HepG2 (cell line): Measurements from ENCODE around the gene RASA3. TPM values are rescaled to one million over a fixed set of nuclear protein-coding genes. Genes with fewer than 3 reads are reported as not detected.
"Not testable (repeated sequence)": the region's sequence is repeated elsewhere in the genome, so short reads cannot be mapped to it uniquely, and the experiment has no call there.

Source experiments
- ATAC-seq: fragments of 200-7000 bp; cut with Tn5 transposase; 3 replicates; pipeline ENCODE4 v1.9.1; 2020; ENCODE audit warnings: mild to moderate bottlenecking, moderate library complexity
- BruUV-seq: library from RNA; stranded (reverse); fragments of 400-500 nt; replicated peaks from 2 replicates; lab custom pipeline; 2021; lab: Mats Ljungman, UMichigan
- CTCF ChIA-PET: fragments of 300-600 bp; formaldehyde crosslinking; extraction: SDS; loops from one replicate; lab custom pipeline; 2021; ENCODE audit warnings: low total read pairs, inconsistent platforms, low intra/inter-chr PET ratio; lab: Yijun Ruan, JAX
- POLR2A ChIA-PET: fragments of 350-600 bp; sonication (Branson Sonifier 250); formaldehyde crosslinking; loops from one replicate; lab custom pipeline; 2020; ENCODE audit warnings: antibody characterized with exemption, inconsistent platforms; lab: Yijun Ruan, JAX
- DNase-seq: peaks from one replicate; pipeline ENCODE4 v3.0.0-alpha.2; 2015; ENCODE audit warnings: low spot score
- FAIRE-seq: peaks from 3 replicates; lab custom pipeline; 2011; peaks lifted over from hg19 to GRCh38; lab: Jason Lieb, UNC
- H2AFZ ChIP-seq: one replicate; pipeline ENCODE4 v1.6.1; 2011; ENCODE audit warnings: low read length, inconsistent platforms
- H3K27ac ChIP-seq: fragments of 300-600 bp; 3 replicates; pipeline ENCODE4 v1.8.0; 2011; ENCODE audit warnings: mixed run types, mild to moderate bottlenecking, mixed read lengths, low read length, inconsistent platforms; ENCODE audit not compliant: insufficient read depth; ENCODE audit errors: extremely low read length
- H3K27me3 ChIP-seq, 2 experiments: fragments of 200-600 bp in 1 of 2; 2 replicates in 1 of 2; 3 replicates in 1 of 2; pipeline versions ENCODE4 v1.6.0 to v1.8.0; 2011; ENCODE audit warnings: low read length in 2 of 2, mild to moderate bottlenecking in 2 of 2, moderate library complexity in 2 of 2, inconsistent platforms in 1 of 2; ENCODE audit not compliant: insufficient read depth in 2 of 2, control insufficient read depth in 1 of 2
- H3K36me3 ChIP-seq, 2 experiments: fragments of 200-600 bp in 1 of 2; replicated peaks in 1 of 2; 2 replicates in 1 of 2; 3 replicates in 1 of 2; pipeline versions ENCODE4 v1.5.1 to v1.8.0; 2011; ENCODE audit warnings: low read length in 2 of 2, inconsistent platforms in 1 of 2; ENCODE audit not compliant: insufficient read depth in 2 of 2, control insufficient read depth in 1 of 2
- H3K4me1 ChIP-seq: 2 replicates; pipeline ENCODE4 v1.5.1; 2012; ENCODE audit warnings: low read length, inconsistent platforms; ENCODE audit not compliant: insufficient read depth
- H3K4me2 ChIP-seq: 2 replicates; pipeline ENCODE4 v1.6.0; 2011; ENCODE audit warnings: low read depth, low read length, inconsistent platforms
- H3K4me3 ChIP-seq, 3 experiments: fragments of 200-600 bp in 1 of 3; sonication (generic), shearing (Covaris generic) in 1 of 3; replicated peaks in 1 of 3; 2 replicates each; pipeline ENCODE4 v1.5.1; 2011 to 2016; ENCODE audit warnings: low read length in 3 of 3, inconsistent platforms in 2 of 3, low read depth in 2 of 3, mild to moderate bottlenecking in 2 of 3, control low read depth in 1 of 3, mixed read lengths in 1 of 3; ENCODE audit not compliant: insufficient read depth in 1 of 3
- H3K79me2 ChIP-seq: one replicate; pipeline ENCODE4 v1.6.1; 2011; ENCODE audit warnings: low read length, inconsistent platforms; ENCODE audit not compliant: insufficient read depth
- H3K9ac ChIP-seq: 2 replicates; pipeline ENCODE4 v1.6.0; 2011; ENCODE audit warnings: mild to moderate bottlenecking, low read depth, low read length, inconsistent platforms; ENCODE audit not compliant: insufficient read depth
- H3K9me3 ChIP-seq: 2 replicates; pipeline ENCODE4 v1.5.1; 2012; ENCODE audit warnings: mild to moderate bottlenecking, low read length
- H4K20me1 ChIP-seq: 2 replicates; pipeline ENCODE4 v1.6.0; 2011; ENCODE audit warnings: inconsistent platforms, mild to moderate bottlenecking, low read length, moderate library complexity; ENCODE audit not compliant: insufficient read depth
- ATF1 ChIP-seq: IDR thresholded peaks from 2 replicates; pipeline ENCODE4 v1.6.1; 2016; ENCODE audit warnings: mild to moderate bottlenecking, control low read depth
- GATAD2A ChIP-seq: IDR thresholded peaks from 2 replicates; pipeline ENCODE4 v1.6.1; 2016
- HDAC6 ChIP-seq: fragments of 200-600 bp; sonication (generic); IDR thresholded peaks from 2 replicates; pipeline ENCODE4 v1.7.0; 2017; ENCODE audit warnings: mild to moderate bottlenecking, antibody characterized with exemption, low read length, low read depth
- MAFG ChIP-seq: sonication (generic); formaldehyde crosslinking; IDR thresholded peaks from 2 replicates; pipeline ENCODE4 v1.5.1; 2020; ENCODE audit warnings: mild to moderate bottlenecking, missing genetic modification reagents
- MXI1 ChIP-seq: IDR thresholded peaks from 3 replicates; pipeline ENCODE4 v1.6.1; 2012; ENCODE audit warnings: low read depth, low read length, inconsistent platforms, borderline replicate concordance
- NFKBIZ ChIP-seq: IDR thresholded peaks from 2 replicates; pipeline ENCODE4 v1.6.1; 2018; ENCODE audit warnings: missing genetic modification reagents, missing compliant biosample characterization
- SAP130 ChIP-seq: IDR thresholded peaks from 2 replicates; pipeline ENCODE4 v1.6.1; 2016; ENCODE audit warnings: low read depth
- SRSF1 ChIP-seq: fragments of 200-400 bp; formaldehyde crosslinking; optimal IDR thresholded peaks from 2 replicates; pipeline ENCODE3; 2017; ENCODE audit warnings: mild to moderate bottlenecking, low read depth, low read length, moderate library complexity
- ZNF205 ChIP-seq: IDR thresholded peaks from 2 replicates; pipeline ENCODE4 v1.6.1; 2018; ENCODE audit warnings: missing biosample characterization, missing genetic modification reagents
- ZNF251 ChIP-seq: sonication (generic); formaldehyde crosslinking; IDR thresholded peaks from 2 replicates; pipeline ENCODE4 v1.9.0; 2021; ENCODE audit warnings: mild to moderate bottlenecking, missing genetic modification reagents
- ZNF746 ChIP-seq: sonication (generic); formaldehyde crosslinking; IDR thresholded peaks from 2 replicates; pipeline ENCODE4 v1.8.0; 2022; ENCODE audit warnings: mild to moderate bottlenecking, missing genetic modification reagents
- ZNF781 ChIP-seq: sonication (generic); formaldehyde crosslinking; IDR thresholded peaks from 2 replicates; pipeline ENCODE4 v1.5.1; 2020; ENCODE audit warnings: borderline replicate concordance, mild to moderate bottlenecking, missing genetic modification reagents; ENCODE audit errors: not compliant biosample characterization
- ZSCAN21 ChIP-seq: sonication (generic); formaldehyde crosslinking; IDR thresholded peaks from 2 replicates; pipeline ENCODE4 v1.8.0; 2022; ENCODE audit warnings: mild to moderate bottlenecking, missing genetic modification reagents, moderate library complexity, borderline replicate concordance
- WGBS: methylation state at CpG from one replicate; pipeline ENCODE4 v1.1.6; 2017; ENCODE audit warnings: low lambda C conversion rate; 5-methylcytosine and 5-hydroxymethylcytosine counted together
- in situ Hi-C: cut with HindIII; loops from 2 replicates; pipeline ENCODE4 v1.10.0; 2017; ENCODE audit warnings: low pct_unique_long_range_greater_than_20kb; ENCODE audit not compliant: extremely low pct_ligation_motif_present
- intact Hi-C: fragments of 100-400 bp; cut with micrococcal nuclease; formaldehyde crosslinking; loops from one replicate; pipeline ENCODE4 v1.10.0; 2022; ENCODE audit not compliant: unreplicated experiment
- polyA plus RNA-seq, 8 experiments: library from polyadenylated mRNA; depleted of rRNA in 3 of 8; stranded (reverse) in 7 of 8; unstranded in 1 of 8; fragments of >200 nt; fragmentation: Illumina TruSeq in 4 of 8; extraction: Trizol in 4 of 8; gene quantifications; 2 replicates each; pipeline versions ENCODE4 v1.2.1 to v1.2.3, GENCODE V29; 2011 to 2016; ENCODE audit warnings: low read depth in 4 of 8, missing spikeins in 1 of 8, mixed read lengths in 1 of 8; ENCODE audit not compliant: insufficient read depth in 1 of 8
- total RNA-seq, 5 experiments: library from RNA; depleted of rRNA; stranded (reverse); fragments of >200 nt; fragmentation: Illumina TruSeq; extraction: Trizol; gene quantifications; 2 replicates each; pipeline ENCODE4 v1.2.3, GENCODE V29; 2016; ENCODE audit warnings: low read depth in 1 of 5
- TF ChIP-seq, protein P1 (sequence below): IDR thresholded peaks from 2 replicates; pipeline ENCODE4 v1.6.1; 2016; ENCODE audit warnings: low read depth, control low read depth
- TF ChIP-seq, protein P2 (sequence below): sonication (generic); formaldehyde crosslinking; IDR thresholded peaks from 2 replicates; pipeline ENCODE4 v1.4.0; 2020; ENCODE audit warnings: mild to moderate bottlenecking, missing genetic modification reagents, borderline replicate concordance

The RASA3 gene
- total and polyA plus RNA-seq, 2 of the 13 experiments (the other 11 are each of a cell fraction or from before 2014, with no cell fraction given): 0.05 TPM; not detected in 1

- Histone ChIP-seq H4K20me1 (no peaks in the 10 kb centered on the region), H3K79me2 (no peaks in the 10 kb centered on the region), H3K4me1 (no peaks in the 10 kb centered on the region), H3K27me3 (peaks cover 0 to 7% of the 10 kb centered on the region in 2 experiments; a peak in 2 of 5 replicates), H3K9me3 (no peaks in the 10 kb centered on the region), H3K9ac (no peak overlapping the region), H3K27ac (no peak overlapping the region), H3K36me3 (no peaks in the 10 kb centered on the region), H3K4me2 (no peak overlapping the region), H3K4me3 (no peak overlapping the region), H2AFZ (no peak overlapping the region)
- BruUV-seq: no TSS peak
- ChIA-PET CTCF (no interaction called here), POLR2A (no interaction called here)
- no peak for ATAC-seq
- no peak for TF ChIP-seq GATAD2A (CRISPR knock-in tag)
- no peak for TF ChIP-seq ZNF205 (CRISPR knock-in tag)
- TF ChIP-seq SRSF1: no peak
- no peak for TF ChIP-seq MXI1
- TF ChIP-seq ZNF746: no peak
- no peak for TF ChIP-seq ATF1 (CRISPR knock-in tag)
- no peak for TF ChIP-seq ZSCAN21 (CRISPR knock-in tag)
- no peak for TF ChIP-seq NFKBIZ
- TF ChIP-seq, protein P1, sequence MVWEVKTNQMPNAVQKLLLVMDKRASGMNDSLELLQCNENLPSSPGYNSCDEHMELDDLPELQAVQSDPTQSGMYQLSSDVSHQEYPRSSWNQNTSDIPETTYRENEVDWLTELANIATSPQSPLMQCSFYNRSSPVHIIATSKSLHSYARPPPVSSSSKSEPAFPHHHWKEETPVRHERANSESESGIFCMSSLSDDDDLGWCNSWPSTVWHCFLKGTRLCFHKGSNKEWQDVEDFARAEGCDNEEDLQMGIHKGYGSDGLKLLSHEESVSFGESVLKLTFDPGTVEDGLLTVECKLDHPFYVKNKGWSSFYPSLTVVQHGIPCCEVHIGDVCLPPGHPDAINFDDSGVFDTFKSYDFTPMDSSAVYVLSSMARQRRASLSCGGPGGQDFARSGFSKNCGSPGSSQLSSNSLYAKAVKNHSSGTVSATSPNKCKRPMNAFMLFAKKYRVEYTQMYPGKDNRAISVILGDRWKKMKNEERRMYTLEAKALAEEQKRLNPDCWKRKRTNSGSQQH (CRISPR knock-in tag): no peak
- TF ChIP-seq SAP130: no peak
- TF ChIP-seq MAFG: no peak
- TF ChIP-seq ZNF251 (CRISPR knock-in tag): no peak
- no peak for TF ChIP-seq ZNF781 (CRISPR knock-in tag)
- TF ChIP-seq, protein P2, sequence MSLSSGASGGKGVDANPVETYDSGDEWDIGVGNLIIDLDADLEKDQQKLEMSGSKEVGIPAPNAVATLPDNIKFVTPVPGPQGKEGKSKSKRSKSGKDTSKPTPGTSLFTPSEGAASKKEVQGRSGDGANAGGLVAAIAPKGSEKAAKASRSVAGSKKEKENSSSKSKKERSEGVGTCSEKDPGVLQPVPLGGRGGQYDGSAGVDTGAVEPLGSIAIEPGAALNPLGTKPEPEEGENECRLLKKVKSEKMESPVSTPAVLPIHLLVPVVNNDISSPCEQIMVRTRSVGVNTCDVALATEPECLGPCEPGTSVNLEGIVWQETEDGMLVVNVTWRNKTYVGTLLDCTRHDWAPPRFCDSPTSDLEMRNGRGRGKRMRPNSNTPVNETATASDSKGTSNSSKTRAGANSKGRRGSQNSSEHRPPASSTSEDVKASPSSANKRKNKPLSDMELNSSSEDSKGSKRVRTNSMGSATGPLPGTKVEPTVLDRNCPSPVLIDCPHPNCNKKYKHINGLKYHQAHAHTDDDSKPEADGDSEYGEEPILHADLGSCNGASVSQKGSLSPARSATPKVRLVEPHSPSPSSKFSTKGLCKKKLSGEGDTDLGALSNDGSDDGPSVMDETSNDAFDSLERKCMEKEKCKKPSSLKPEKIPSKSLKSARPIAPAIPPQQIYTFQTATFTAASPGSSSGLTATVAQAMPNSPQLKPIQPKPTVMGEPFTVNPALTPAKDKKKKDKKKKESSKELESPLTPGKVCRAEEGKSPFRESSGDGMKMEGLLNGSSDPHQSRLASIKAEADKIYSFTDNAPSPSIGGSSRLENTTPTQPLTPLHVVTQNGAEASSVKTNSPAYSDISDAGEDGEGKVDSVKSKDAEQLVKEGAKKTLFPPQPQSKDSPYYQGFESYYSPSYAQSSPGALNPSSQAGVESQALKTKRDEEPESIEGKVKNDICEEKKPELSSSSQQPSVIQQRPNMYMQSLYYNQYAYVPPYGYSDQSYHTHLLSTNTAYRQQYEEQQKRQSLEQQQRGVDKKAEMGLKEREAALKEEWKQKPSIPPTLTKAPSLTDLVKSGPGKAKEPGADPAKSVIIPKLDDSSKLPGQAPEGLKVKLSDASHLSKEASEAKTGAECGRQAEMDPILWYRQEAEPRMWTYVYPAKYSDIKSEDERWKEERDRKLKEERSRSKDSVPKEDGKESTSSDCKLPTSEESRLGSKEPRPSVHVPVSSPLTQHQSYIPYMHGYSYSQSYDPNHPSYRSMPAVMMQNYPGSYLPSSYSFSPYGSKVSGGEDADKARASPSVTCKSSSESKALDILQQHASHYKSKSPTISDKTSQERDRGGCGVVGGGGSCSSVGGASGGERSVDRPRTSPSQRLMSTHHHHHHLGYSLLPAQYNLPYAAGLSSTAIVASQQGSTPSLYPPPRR (CRISPR knock-in tag): no peak
- no peak for TF ChIP-seq HDAC6
- in situ Hi-C loops (no loop called here), intact Hi-C loops (no loop called here)
- FAIRE-seq: no peak
- WGBS: 7% methylated on average over 6 of the region's 8 CpGs
- DNase-seq: no peak
These were observed 142.7 kb downstream of the RASA3 start for GRCh38 chr13:113989585-113990300.

- H3K27me3 ChIP-seq, H3K4me3 ChIP-seq, in situ Hi-C loops, H3K36me3 ChIP-seq, ATAC-seq, H2AFZ ChIP-seq, H3K4me1 ChIP-seq, H3K27ac ChIP-seq, POLR2A ChIA-PET, BruUV-seq, H4K20me1 ChIP-seq, FAIRE-seq, intact Hi-C loops, H3K4me2 ChIP-seq, H3K79me2 ChIP-seq, DNase-seq, H3K9me3 ChIP-seq, CTCF ChIA-PET, H3K9ac ChIP-seq: not testable (repeated sequence)
- WGBS: 23% methylated on average over 6 of the region's 6 CpGs
These were observed 143.6 kb downstream of the RASA3 start for GRCh38 chr13:113988859-113989258.
